ENCODE measurements around the gene UST. TPM values are rescaled to one million over a fixed set of nuclear protein-coding genes. Genes with fewer than 3 reads are reported as not detected.

The UST gene
- polyA plus RNA-seq, 1 donor (not counting 4 experiments of a cell fraction or from before 2014, with no cell fraction given), result 6.1 TPM

- DNase-seq (ENCODE audit: low read depth, low spot score) (no peak), FAIRE-seq (no peak)
- Histone ChIP-seq H3K4me1 (ENCODE audit: control insufficient read depth, extremely low read depth, insufficient read depth, low read length) (peaks cover 20% of the 10 kb centered on the region), H3K4me2 (ENCODE audit: control insufficient read depth, extremely low read depth, insufficient read depth, low read depth, low read length) (no peak overlapping the region), H3K27me3 (ENCODE audit: control insufficient read depth, extremely low read depth, insufficient read depth, low read length) (no peaks in the 10 kb centered on the region), H4K20me1 (ENCODE audit: control insufficient read depth, extremely low read depth, insufficient read depth, low read length) (no peaks in the 10 kb centered on the region), H3K27ac (ENCODE audit: control insufficient read depth, insufficient read depth, low read length) (no peak overlapping the region), H3K79me2 (ENCODE audit: control insufficient read depth, insufficient read depth, low read length) (no peaks in the 10 kb centered on the region), H3K9me1 (ENCODE audit: control insufficient read depth, extremely low read depth, insufficient read depth, low read length) (no peaks in the 10 kb centered on the region), H3K9ac (ENCODE audit: control insufficient read depth, extremely low read depth, insufficient read depth, low read length) (no peak overlapping the region), H3K36me3 (ENCODE audit: control insufficient read depth in 2 of 2, extremely low read depth in 1 of 2, insufficient read depth in 2 of 2, low read length in 2 of 2) (no peaks in the 10 kb centered on the region), H3K4me3 (ENCODE audit: control insufficient read depth in 2 of 3, extremely low read depth in 1 of 3, insufficient read depth in 2 of 3, low read depth in 1 of 3, low read length in 3 of 3) (no peak overlapping the region), H3K9me3 (ENCODE audit: control insufficient read depth, low read depth, low read length) (no peaks in the 10 kb centered on the region), H2AFZ (ENCODE audit: control insufficient read depth, low read length) (no peak overlapping the region)
- TF ChIP-seq EZH2 (IDR thresholded peaks at IDR 0.05; ENCODE audit: low read length), result no peak
- TF ChIP-seq, protein P1, sequence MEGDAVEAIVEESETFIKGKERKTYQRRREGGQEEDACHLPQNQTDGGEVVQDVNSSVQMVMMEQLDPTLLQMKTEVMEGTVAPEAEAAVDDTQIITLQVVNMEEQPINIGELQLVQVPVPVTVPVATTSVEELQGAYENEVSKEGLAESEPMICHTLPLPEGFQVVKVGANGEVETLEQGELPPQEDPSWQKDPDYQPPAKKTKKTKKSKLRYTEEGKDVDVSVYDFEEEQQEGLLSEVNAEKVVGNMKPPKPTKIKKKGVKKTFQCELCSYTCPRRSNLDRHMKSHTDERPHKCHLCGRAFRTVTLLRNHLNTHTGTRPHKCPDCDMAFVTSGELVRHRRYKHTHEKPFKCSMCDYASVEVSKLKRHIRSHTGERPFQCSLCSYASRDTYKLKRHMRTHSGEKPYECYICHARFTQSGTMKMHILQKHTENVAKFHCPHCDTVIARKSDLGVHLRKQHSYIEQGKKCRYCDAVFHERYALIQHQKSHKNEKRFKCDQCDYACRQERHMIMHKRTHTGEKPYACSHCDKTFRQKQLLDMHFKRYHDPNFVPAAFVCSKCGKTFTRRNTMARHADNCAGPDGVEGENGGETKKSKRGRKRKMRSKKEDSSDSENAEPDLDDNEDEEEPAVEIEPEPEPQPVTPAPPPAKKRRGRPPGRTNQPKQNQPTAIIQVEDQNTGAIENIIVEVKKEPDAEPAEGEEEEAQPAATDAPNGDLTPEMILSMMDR (optimal IDR thresholded peaks at IDR 0.05 in 1 of 3, IDR thresholded peaks at IDR 0.05 in 1 of 3, conservative IDR thresholded peaks at IDR 0.05 in 1 of 3; ENCODE audit: extremely low read depth in 1 of 3, insufficient read depth in 2 of 3, low read length in 3 of 3), result no peak
- dilution Hi-C loops (cut with MboI; ENCODE audit: extremely low pct_ligation_motif_present, low sequenced_read_pairs), result loop anchor here (25.0 kb wide), 1 partner anchor 467 kb away; no protein-coding TSS in a partner anchor
Measured at GRCh38 chr6:149045404-149045803, 298.6 kb downstream of the UST start.

GRCh38 chr6:149046164-149046821 is 299.5 kb downstream of the UST start:
- Histone ChIP-seq H3K27me3 (ENCODE audit: control insufficient read depth, extremely low read depth, insufficient read depth, low read length) (no peaks in the 10 kb centered on the region), H3K36me3 (ENCODE audit: control insufficient read depth in 2 of 2, extremely low read depth in 1 of 2, insufficient read depth in 2 of 2, low read length in 2 of 2) (no peaks in the 10 kb centered on the region), H3K27ac (ENCODE audit: control insufficient read depth, insufficient read depth, low read length) (no peak overlapping the region), H2AFZ (ENCODE audit: control insufficient read depth, low read length) (no peak overlapping the region), H3K4me1 (ENCODE audit: control insufficient read depth, extremely low read depth, insufficient read depth, low read length) (peaks cover 20% of the 10 kb centered on the region), H3K9ac (ENCODE audit: control insufficient read depth, extremely low read depth, insufficient read depth, low read length) (no peak overlapping the region), H3K9me1 (ENCODE audit: control insufficient read depth, extremely low read depth, insufficient read depth, low read length) (no peaks in the 10 kb centered on the region), H3K79me2 (ENCODE audit: control insufficient read depth, insufficient read depth, low read length) (no peaks in the 10 kb centered on the region), H3K4me2 (ENCODE audit: control insufficient read depth, extremely low read depth, insufficient read depth, low read depth, low read length) (no peak overlapping the region), H4K20me1 (ENCODE audit: control insufficient read depth, extremely low read depth, insufficient read depth, low read length) (no peaks in the 10 kb centered on the region), H3K9me3 (ENCODE audit: control insufficient read depth, low read depth, low read length) (no peaks in the 10 kb centered on the region), H3K4me3 (ENCODE audit: control insufficient read depth in 2 of 3, extremely low read depth in 1 of 3, insufficient read depth in 2 of 3, low read depth in 1 of 3, low read length in 3 of 3) (no peak overlapping the region)
- no peak for FAIRE-seq
- DNase-seq (ENCODE audit: low read depth, low spot score), result no peak
- dilution Hi-C loops (cut with MboI; ENCODE audit: extremely low pct_ligation_motif_present, low sequenced_read_pairs), result loop anchor here (25.0 kb wide), 1 partner anchor 466 kb away; no protein-coding TSS in a partner anchor
- TF ChIP-seq, protein P1 (optimal IDR thresholded peaks at IDR 0.05 in 1 of 3, IDR thresholded peaks at IDR 0.05 in 1 of 3, conservative IDR thresholded peaks at IDR 0.05 in 1 of 3; ENCODE audit: extremely low read depth in 1 of 3, insufficient read depth in 2 of 3, low read length in 3 of 3), result no peak
- TF ChIP-seq EZH2 (IDR thresholded peaks at IDR 0.05; ENCODE audit: low read length), result no peak
